Endodermal cell (in vitro differentiated cells): ENCODE measurements around the gene STAB1. TPM values are rescaled to one million over a fixed set of nuclear protein-coding genes. Genes with fewer than 3 reads are reported as not detected.

ENCODE experiments used
- DNase-seq: peaks from one replicate; pipeline ENCODE4 v3.0.0-alpha.2; 2017
- H3K27ac ChIP-seq: 2 replicates; pipeline ENCODE4 v1.5.1; 2013; ENCODE audit warnings: mild to moderate bottlenecking, low read depth, low read length, moderate library complexity
- H3K27me3 ChIP-seq: 2 replicates; pipeline ENCODE4 v1.6.1; 2013; ENCODE audit warnings: mild to moderate bottlenecking, low read length, moderate library complexity; ENCODE audit not compliant: insufficient read depth, control insufficient read depth, poor library complexity, severe bottlenecking
- H3K36me3 ChIP-seq: 2 replicates; pipeline ENCODE4 v1.7.0; 2013; ENCODE audit warnings: mild to moderate bottlenecking, low read length, moderate library complexity; ENCODE audit not compliant: control insufficient read depth, insufficient read depth
- H3K4me1 ChIP-seq: one replicate; pipeline ENCODE4 v1.7.0; 2013; ENCODE audit warnings: low read length; ENCODE audit not compliant: control insufficient read depth, insufficient read depth
- H3K4me3 ChIP-seq: 2 replicates; pipeline ENCODE4 v1.5.1; 2013; ENCODE audit warnings: mild to moderate bottlenecking, low read length, moderate library complexity
- H3K9ac ChIP-seq: 2 replicates; pipeline ENCODE4 v1.6.1; 2013; ENCODE audit warnings: mild to moderate bottlenecking, low read length, moderate library complexity; ENCODE audit not compliant: poor library complexity, severe bottlenecking; ENCODE audit errors: extremely low read depth
- H3K9me3 ChIP-seq: 2 replicates; pipeline ENCODE4 v1.6.1; 2013; ENCODE audit warnings: mild to moderate bottlenecking, low read length, moderate library complexity; ENCODE audit not compliant: control insufficient read depth
- H3K27ac Mint-ChIP-seq: 2 replicates; pipeline ENCODE4 v1.8.0; 2020; ENCODE audit warnings: mixed read lengths
- H3K27me3 Mint-ChIP-seq: 2 replicates; pipeline ENCODE4 v1.8.0; 2021; ENCODE audit warnings: mild to moderate bottlenecking, mixed read lengths; ENCODE audit not compliant: insufficient read depth
- H3K36me3 Mint-ChIP-seq: 2 replicates; pipeline ENCODE4 v1.8.0; 2020; ENCODE audit warnings: low read depth, mixed read lengths
- H3K4me1 Mint-ChIP-seq: 2 replicates; pipeline ENCODE4 v1.8.0; 2020; ENCODE audit warnings: mixed read lengths
- H3K4me3 Mint-ChIP-seq: 2 replicates; pipeline ENCODE4 v1.8.0; 2020; ENCODE audit warnings: mild to moderate bottlenecking, moderate library complexity, mixed read lengths
- H3K9me3 Mint-ChIP-seq: 2 replicates; pipeline ENCODE4 v1.8.0; 2020; ENCODE audit warnings: mild to moderate bottlenecking, mixed read lengths
- CTCF ChIP-seq: fragments of 200-600 bp; sonication (generic); conservative IDR thresholded peaks from 2 replicates; pipeline ENCODE4 v1.5.0; 2021; ENCODE audit warnings: antibody characterized with exemption, mild to moderate bottlenecking
- WGBS, 2 experiments: methylation state at CpG; one replicate each; pipeline versions ENCODE4 v1.1.5 to v1.1.7; 2013; ENCODE audit warnings: missing lambda C conversion rate in 2 of 2, mixed read lengths in 1 of 2; ENCODE audit not compliant: insufficient coverage in 1 of 2, insufficient read length in 1 of 2; 5-methylcytosine and 5-hydroxymethylcytosine counted together
- total RNA-seq, 2 donors: library from RNA; stranded (reverse); fragmentation: NEBNext Ultra II Directional in 1 of 2; extraction: Animal tissue kit (Norgen Biotek cat#: 25700) in 1 of 2; gene quantifications; 2 replicates in 1 of 2; 3 replicates in 1 of 2; pipeline ENCODE4 v1.2.1, GENCODE V29; 2021

STAB1 gene
- total RNA-seq, 2 donors from 2014 or later, result 0.24 to 0.55 TPM

DNA sequence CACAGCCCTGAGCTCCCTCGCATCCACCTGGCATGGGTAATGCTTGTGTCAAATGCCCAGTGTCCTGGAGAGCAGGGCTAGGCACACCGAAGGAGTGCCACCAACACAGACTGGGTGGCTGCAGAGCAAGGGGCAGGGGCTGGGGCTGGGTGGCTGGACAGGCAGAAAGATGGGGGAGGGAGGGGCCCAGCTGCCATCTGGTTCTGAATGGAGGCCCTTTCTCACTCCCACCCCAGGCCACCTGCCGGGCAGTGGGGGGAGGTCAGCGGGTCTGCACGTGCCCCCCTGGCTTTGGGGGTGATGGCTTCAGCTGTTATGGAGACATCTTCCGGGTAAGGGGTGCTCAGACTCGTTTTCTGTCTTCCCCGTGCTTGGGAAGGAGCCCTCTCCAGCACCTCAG lies 17.0 kb downstream of the STAB1 start:
- no peak overlapping the region for H3K4me3 ChIP-seq
- H3K27ac Mint-ChIP-seq, result no peak overlapping the region
- no peaks in the 10 kb centered on the region for H3K9me3 ChIP-seq
- H3K9ac ChIP-seq, result no peak overlapping the region
- no peaks in the 10 kb centered on the region for H3K36me3 Mint-ChIP-seq
- no peak for DNase-seq
- no peaks in the 10 kb centered on the region for H3K36me3 ChIP-seq
- H3K27me3 Mint-ChIP-seq, result peaks cover 3% of the 10 kb centered on the region
- no peak overlapping the region for H3K27ac ChIP-seq
- 68 to 78% methylated on average over 4 to 8 of the region's 8 CpGs for WGBS, 2 experiments
- no peaks in the 10 kb centered on the region for H3K27me3 ChIP-seq
- H3K4me3 Mint-ChIP-seq, result no peak overlapping the region
- no peaks in the 10 kb centered on the region for H3K9me3 Mint-ChIP-seq
- no peaks in the 10 kb centered on the region for H3K4me1 ChIP-seq
- peaks cover 4% of the 10 kb centered on the region for H3K4me1 Mint-ChIP-seq
- no peak for TF ChIP-seq CTCF

DNA sequence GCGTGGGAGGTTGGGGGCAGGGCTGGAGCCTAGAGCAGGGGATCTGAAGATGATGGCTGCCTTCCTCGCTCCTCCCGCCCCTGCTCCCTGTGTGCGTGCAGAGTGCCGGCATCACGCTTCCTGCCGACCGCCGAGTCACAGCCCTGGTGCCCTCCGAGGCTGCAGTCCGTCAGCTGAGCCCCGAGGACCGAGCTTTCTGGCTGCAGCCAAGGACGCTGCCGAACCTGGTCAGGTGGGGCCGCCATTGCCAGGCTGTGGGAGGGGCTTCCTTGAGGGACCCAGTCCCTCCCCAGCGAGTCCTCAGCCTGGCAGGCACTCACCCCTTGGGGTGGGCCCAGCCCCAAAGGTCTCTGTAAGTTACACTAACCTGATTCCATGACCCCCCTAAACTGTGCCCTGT lies 17.6 kb downstream of the STAB1 start:
- Mint-ChIP-seq H3K9me3 (no peaks in the 10 kb centered on the region), H3K27ac (no peak overlapping the region), H3K27me3 (peaks cover 3% of the 10 kb centered on the region), H3K4me3 (no peak overlapping the region), H3K36me3 (no peaks in the 10 kb centered on the region), H3K4me1 (no peaks in the 10 kb centered on the region)
- Histone ChIP-seq H3K4me1 (no peaks in the 10 kb centered on the region), H3K27me3 (no peaks in the 10 kb centered on the region), H3K9ac (no peak overlapping the region), H3K27ac (no peak overlapping the region), H3K9me3 (no peaks in the 10 kb centered on the region), H3K36me3 (no peaks in the 10 kb centered on the region), H3K4me3 (no peak overlapping the region)
- DNase-seq, result no peak
- 87 to 90% methylated on average over 15 to 17 of the region's 17 CpGs for WGBS, 2 experiments
- no peak for TF ChIP-seq CTCF

DNA sequence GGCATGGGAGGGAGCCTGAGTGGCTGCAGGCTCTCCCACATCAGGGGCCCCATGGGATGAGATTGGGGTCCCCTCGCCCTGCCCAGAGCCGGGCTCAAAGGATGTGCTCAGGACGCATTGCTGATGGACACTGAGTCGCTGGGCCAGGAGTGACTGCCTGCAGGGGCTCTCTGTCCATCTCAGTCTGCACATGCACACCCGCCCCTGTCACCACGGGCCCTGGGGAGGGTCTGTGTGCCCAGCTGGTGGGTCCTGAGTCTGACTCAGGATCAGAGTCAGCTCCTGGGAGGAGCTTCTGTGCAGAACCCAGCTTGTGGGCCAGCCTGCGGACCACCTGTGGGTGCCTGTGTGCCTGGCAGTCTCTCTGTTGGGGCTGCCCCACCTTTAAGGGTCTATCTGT lies 18.1 kb downstream of the STAB1 start:
- 87 to 93% methylated on average over 4 to 7 of the region's 7 CpGs for WGBS, 2 experiments
- Mint-ChIP-seq H3K4me3 (no peak overlapping the region), H3K9me3 (no peaks in the 10 kb centered on the region), H3K4me1 (no peaks in the 10 kb centered on the region), H3K36me3 (no peaks in the 10 kb centered on the region), H3K27ac (no peak overlapping the region), H3K27me3 (peaks cover 7% of the 10 kb centered on the region)
- H3K27ac ChIP-seq, result no peak overlapping the region
- DNase-seq, result no peak
- no peaks in the 10 kb centered on the region for H3K27me3 ChIP-seq
- no peak overlapping the region for H3K9ac ChIP-seq
- H3K9me3 ChIP-seq, result no peaks in the 10 kb centered on the region
- no peak for TF ChIP-seq CTCF
- H3K36me3 ChIP-seq, result no peaks in the 10 kb centered on the region
- no peaks in the 10 kb centered on the region for H3K4me1 ChIP-seq
- H3K4me3 ChIP-seq, result no peak overlapping the region
